Mucosa of descending colon (tissue), 3 donors: ENCODE data around the gene KIF3B. TPM values are rescaled to one million over a fixed set of nuclear protein-coding genes. Genes with fewer than 3 reads are reported as not detected.
"Not testable (repeated sequence)": the region's sequence is repeated elsewhere in the genome, so short reads cannot be mapped to it uniquely, and the experiment has no call there.

ENCODE experiments used
- ATAC-seq: fragments of 200-7000 bp; cut with Tn5 transposase; one replicate; pipeline ENCODE4 v1.9.1; 2020; ENCODE audit warnings: mild to moderate bottlenecking, moderate library complexity
- DNase-seq, 3 donors: peaks; one replicate each; pipeline ENCODE4 v3.0.0-alpha.2; 2020
- H3K36me3 ChIP-seq: fragments of 200-600 bp; one replicate; pipeline ENCODE4 v1.8.0; 2021; ENCODE audit warnings: low read depth, mild to moderate bottlenecking
- H3K4me1 ChIP-seq: fragments of 200-600 bp; one replicate; pipeline ENCODE4 v1.8.0; 2021; ENCODE audit warnings: low read depth, mild to moderate bottlenecking
- H3K4me3 ChIP-seq: fragments of 200-600 bp; one replicate; pipeline ENCODE4 v1.8.0; 2021; ENCODE audit warnings: mild to moderate bottlenecking
- H3K9me3 ChIP-seq: fragments of 200-600 bp; one replicate; pipeline ENCODE4 v1.8.0; 2021; ENCODE audit warnings: mild to moderate bottlenecking
- CTCF ChIP-seq: fragments of 200-600 bp; IDR thresholded peaks from one replicate; pipeline ENCODE4 v1.8.0; 2022; ENCODE audit warnings: antibody characterized with exemption, mild to moderate bottlenecking
- intact Hi-C, 2 donors: fragments of 100-400 bp; cut with DNase I in 1 of 2; cut with micrococcal nuclease in 1 of 2; formaldehyde crosslinking; loops; one replicate each; pipeline versions ENCODE4 v1.11.0 to v1.11.1; 2022; cut with DNase I, micrococcal nuclease
- total RNA-seq, 3 donors: library from RNA; stranded (reverse); fragmentation: NEBNext Ultra II Directional in 2 of 3; extraction: Animal tissue kit (Norgen Biotek cat#: 25700) in 2 of 3; gene quantifications; one replicate each; pipeline versions ENCODE4 v1.2.1 to v1.2.4, GENCODE V29; 2021 to 2023
- donor health status: DM: no; HTN: no; CAD: no; lungs with moderate emphysema.
- donor health status: DM: no; HTN: no; CAD: no.
- donor health status: DM: no; HTN: yes; CAD: no.

The KIF3B gene
- total RNA-seq, 3 donors from 2014 or later, result 39.3 to 54.6 (median 52.0) TPM

DNA sequence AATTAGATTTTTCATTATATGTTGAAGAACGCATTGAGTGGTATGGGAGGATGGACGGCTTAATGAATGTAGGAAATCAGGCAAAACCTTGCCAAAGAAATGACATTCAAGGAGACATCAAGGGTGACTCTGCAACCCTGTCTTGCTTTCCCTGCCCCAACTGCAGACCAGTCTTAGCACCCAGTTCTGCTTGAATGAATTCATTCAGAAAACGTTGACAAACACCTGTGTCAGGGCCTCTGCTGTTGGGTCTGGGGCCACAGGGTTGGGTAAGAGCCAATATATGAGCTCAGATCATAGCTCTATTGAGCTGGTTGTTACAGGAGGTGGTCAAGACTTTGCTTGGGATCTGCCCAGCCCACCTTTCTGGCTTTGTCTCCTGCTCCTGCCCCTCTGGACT, 73.0 kb downstream of the KIF3B start:
- Histone ChIP-seq H3K9me3 (no peaks in the 10 kb centered on the region), H3K4me1 (no peaks in the 10 kb centered on the region), H3K36me3 (no peaks in the 10 kb centered on the region), H3K4me3 (no peak overlapping the region)
- no peak for DNase-seq
- intact Hi-C loops, result no loop called here
- ATAC-seq, result no peak
- no peak for TF ChIP-seq CTCF

DNA sequence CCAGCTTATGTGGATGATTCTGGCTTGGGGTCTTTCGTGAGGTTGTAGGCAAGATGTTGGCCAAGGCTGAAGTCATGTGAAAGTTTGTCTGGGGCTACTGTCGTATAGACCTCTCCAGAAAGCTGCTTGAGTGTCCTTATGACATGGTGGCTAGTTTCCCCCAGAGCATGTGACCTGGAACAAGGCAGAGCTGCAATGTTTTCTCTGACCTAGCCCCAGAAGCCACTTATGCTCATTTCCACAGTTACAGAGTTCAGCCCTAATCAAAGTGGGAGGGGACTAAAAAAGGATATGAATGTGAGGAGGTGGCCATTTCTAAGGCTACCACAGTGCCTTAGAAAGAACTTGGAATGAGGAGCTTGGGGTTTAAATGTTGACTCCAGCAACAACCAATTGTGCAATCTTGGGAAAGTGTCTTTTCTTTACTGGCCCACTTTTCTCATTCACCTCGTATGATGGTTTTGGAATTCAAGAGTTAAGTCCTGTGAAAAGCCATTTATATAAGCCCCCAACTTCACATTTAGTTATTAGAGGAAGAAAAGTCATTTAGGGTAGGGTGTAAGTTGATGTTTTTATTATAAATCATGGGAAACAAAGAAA, 74.8 kb downstream of the KIF3B start:
- intact Hi-C loops, result no loop called here
- Histone ChIP-seq H3K4me1 (peaks cover 7% of the 10 kb centered on the region), H3K4me3 (no peak overlapping the region), H3K9me3 (no peaks in the 10 kb centered on the region), H3K36me3 (no peaks in the 10 kb centered on the region)
- ATAC-seq (no peak), DNase-seq (no peak)
- TF ChIP-seq CTCF, result no peak

DNA sequence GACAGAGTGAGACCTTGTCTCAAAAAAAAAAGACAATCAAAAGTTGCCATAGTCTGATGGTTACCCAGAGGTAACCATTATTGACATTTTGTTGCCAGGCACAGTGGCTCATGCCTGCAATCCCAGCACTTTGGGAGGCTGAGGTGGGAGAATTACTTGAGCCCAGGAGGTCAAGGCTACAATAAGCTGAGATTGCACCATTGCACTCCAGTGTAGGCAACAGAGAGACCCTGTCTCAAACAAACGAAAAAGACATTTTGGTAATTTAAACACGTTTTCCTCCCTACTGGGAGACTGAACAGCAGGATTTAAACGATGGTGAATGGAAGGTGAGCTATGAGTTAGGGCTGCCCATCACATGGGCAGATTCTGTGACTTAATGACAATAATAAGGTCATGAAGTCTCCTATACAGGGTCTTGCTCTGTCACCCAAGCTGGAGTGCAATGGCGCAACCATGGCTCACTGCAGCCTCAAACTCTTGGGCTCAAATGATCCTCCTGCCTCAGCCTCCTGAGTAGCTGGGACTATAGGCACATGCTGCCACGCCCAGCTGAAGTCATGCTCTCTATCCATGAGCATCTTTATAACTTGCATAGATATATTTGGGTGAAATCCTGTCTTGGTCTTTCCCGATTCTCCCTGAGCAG, 76.5 kb downstream of the KIF3B start:
- DNase-seq, result no peak
- no peak for TF ChIP-seq CTCF
- ATAC-seq, result no peak
- intact Hi-C loops, result no loop called here
- Histone ChIP-seq H3K4me1 (peaks cover 9% of the 10 kb centered on the region), H3K4me3 (no peak overlapping the region), H3K9me3 (no peaks in the 10 kb centered on the region), H3K36me3 (no peaks in the 10 kb centered on the region)

GRCh38 chr20:32354592-32355416, 77.4 kb downstream of the KIF3B start:
- TF ChIP-seq CTCF, result no peak
- ATAC-seq (no peak), DNase-seq (no peak)
- Histone ChIP-seq H3K4me1 (peaks cover 13% of the 10 kb centered on the region), H3K36me3 (no peaks in the 10 kb centered on the region), H3K9me3 (no peaks in the 10 kb centered on the region), H3K4me3 (no peak overlapping the region)
- intact Hi-C loops, result no loop called here

DNA sequence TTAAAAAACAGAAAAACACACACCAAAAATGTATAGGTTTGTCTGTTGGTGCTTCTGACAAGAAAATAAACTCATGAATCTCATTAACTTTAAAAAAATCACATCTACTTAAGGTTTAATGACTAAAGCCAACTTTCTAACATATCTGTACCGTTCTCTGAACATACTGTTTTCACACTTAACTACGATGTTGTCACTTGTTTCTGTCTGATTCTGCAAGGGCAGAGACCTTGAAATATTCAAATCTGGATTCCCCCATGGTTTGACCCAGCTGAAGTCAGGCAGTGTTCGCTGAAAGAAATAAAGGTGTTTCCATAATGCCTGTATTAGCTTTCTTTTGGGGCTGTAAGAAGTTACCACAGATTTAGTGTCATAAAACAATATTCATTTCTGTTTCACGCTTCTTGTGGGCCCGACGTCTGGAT, 78.0 kb downstream of the KIF3B start:
- no peak for DNase-seq
- H3K4me1 ChIP-seq, result peaks cover 20% of the 10 kb centered on the region
- no peaks in the 10 kb centered on the region for H3K9me3 ChIP-seq
- intact Hi-C loops, result no loop called here
- H3K4me3 ChIP-seq, result no peak overlapping the region
- H3K36me3 ChIP-seq, result no peaks in the 10 kb centered on the region
- no peak for TF ChIP-seq CTCF
- ATAC-seq, result no peak

DNA sequence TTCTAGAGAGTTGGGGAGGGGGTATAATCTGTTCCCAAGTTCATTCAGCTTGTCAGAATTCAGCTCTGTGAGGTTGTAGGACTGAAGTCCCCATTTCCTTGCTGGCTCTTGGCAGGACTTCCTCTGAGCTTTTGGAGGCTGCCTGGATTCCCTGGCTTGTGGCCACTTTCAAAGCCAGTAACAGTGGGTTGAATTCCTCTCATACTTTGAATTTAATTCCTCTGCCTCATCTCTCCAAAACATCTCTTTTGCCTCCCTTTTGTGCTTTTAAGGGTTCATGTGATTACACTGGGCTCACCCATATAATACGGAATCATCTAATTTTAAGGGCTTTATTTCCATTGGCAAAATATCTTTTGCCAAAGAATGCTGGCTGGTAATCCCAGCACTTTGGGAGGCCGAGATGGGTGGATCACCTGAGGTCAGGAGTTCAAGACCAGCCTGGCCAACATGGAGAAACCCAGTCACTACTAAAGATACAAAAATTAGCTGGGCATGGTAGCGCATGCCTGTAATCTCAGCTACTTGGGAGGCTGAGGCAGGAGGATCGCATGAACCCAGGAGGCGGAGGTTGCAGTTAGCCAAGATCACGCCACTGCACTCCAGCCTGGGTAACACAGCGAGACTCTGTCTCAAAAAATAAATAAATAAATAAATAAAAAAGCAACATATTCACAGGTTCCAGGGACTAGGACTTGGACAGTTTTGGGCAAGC, 78.6 kb downstream of the KIF3B start:
- H3K4me1 ChIP-seq, result peaks cover 20% of the 10 kb centered on the region
- ATAC-seq, H3K9me3 ChIP-seq, H3K4me3 ChIP-seq, H3K36me3 ChIP-seq, DNase-seq, intact Hi-C loops: not testable (repeated sequence)
